Liver (tissue), 9 donors: ENCODE results near the gene PRKN. TPM values are rescaled to one million over a fixed set of nuclear protein-coding genes. Genes with fewer than 3 reads are reported as not detected.

Source experiments
- DNase-seq: peaks from one replicate; pipeline ENCODE4 v3.0.0-alpha.2; 2017; ENCODE audit warnings: low spot score
- H3K27ac ChIP-seq, 2 donors: one replicate each; pipeline ENCODE4 v1.7.0; 2013; ENCODE audit warnings: inconsistent platforms in 2 of 2, low read length in 2 of 2, control low read depth in 1 of 2, low read depth in 1 of 2, mild to moderate bottlenecking in 1 of 2
- H3K27me3 ChIP-seq, 4 donors: one replicate each; pipeline versions ENCODE4 v1.6.1 to v1.7.0; 2013; ENCODE audit warnings: low read length in 3 of 4, inconsistent platforms in 1 of 4, mild to moderate bottlenecking in 1 of 4, moderate library complexity in 1 of 4; ENCODE audit not compliant: control insufficient read depth in 4 of 4, insufficient read depth in 4 of 4
- H3K36me3 ChIP-seq, 4 donors: one replicate each; pipeline versions ENCODE4 v1.6.1 to v1.7.0; 2013; ENCODE audit warnings: low read length in 3 of 4, mild to moderate bottlenecking in 3 of 4, low read depth in 1 of 4, moderate library complexity in 1 of 4; ENCODE audit not compliant: control insufficient read depth in 4 of 4, insufficient read depth in 3 of 4
- H3K4me1 ChIP-seq, 4 donors: one replicate each; pipeline versions ENCODE4 v1.6.1 to v1.7.0; 2013; ENCODE audit warnings: low read length in 3 of 4, mild to moderate bottlenecking in 3 of 4, moderate library complexity in 1 of 4; ENCODE audit not compliant: control insufficient read depth in 4 of 4, insufficient read depth in 4 of 4
- H3K4me3 ChIP-seq, 3 donors: one replicate each; pipeline versions ENCODE4 v1.6.1 to v1.7.0; 2013; ENCODE audit warnings: low read length in 3 of 3, control low read depth in 1 of 3, low read depth in 1 of 3, mild to moderate bottlenecking in 1 of 3
- H3K9ac ChIP-seq, 2 donors: one replicate each; pipeline ENCODE4 v1.7.0; 2013; ENCODE audit warnings: low read length in 2 of 2, mild to moderate bottlenecking in 2 of 2, moderate library complexity in 2 of 2, control low read depth in 1 of 2, low read depth in 1 of 2
- H3K9me3 ChIP-seq, 4 donors: one replicate each; pipeline versions ENCODE4 v1.6.1 to v1.7.0; 2013; ENCODE audit warnings: low read length in 3 of 4; ENCODE audit not compliant: control insufficient read depth in 4 of 4
- ATF3 ChIP-seq: IDR thresholded peaks from 2 replicates; pipeline ENCODE4 v1.6.1; 2016; ENCODE audit warnings: antibody characterized with exemption
- EGR1 ChIP-seq, 2 donors: IDR thresholded peaks; 2 replicates each; pipeline ENCODE4 v1.6.1; 2016 to 2018; ENCODE audit warnings: antibody characterized with exemption in 2 of 2, low read depth in 2 of 2
- FOXA1 ChIP-seq: IDR thresholded peaks from 2 replicates; pipeline ENCODE4 v1.6.1; 2016; ENCODE audit warnings: antibody characterized with exemption
- FOXA2 ChIP-seq: IDR thresholded peaks from 2 replicates; pipeline ENCODE4 v1.6.1; 2016; ENCODE audit warnings: antibody characterized with exemption
- GABPA ChIP-seq, 2 donors: IDR thresholded peaks in 1 of 2; conservative IDR thresholded peaks in 1 of 2; 2 replicates each; pipeline ENCODE4 v1.6.1; 2016; ENCODE audit warnings: antibody characterized with exemption in 2 of 2, mild to moderate bottlenecking in 1 of 2, moderate library complexity in 1 of 2
- HNF4A ChIP-seq, 2 donors: conservative IDR thresholded peaks; 2 replicates each; pipeline ENCODE4 v1.6.1; 2016; ENCODE audit warnings: antibody characterized with exemption in 2 of 2, mild to moderate bottlenecking in 2 of 2
- HNF4G ChIP-seq: IDR thresholded peaks from 2 replicates; pipeline ENCODE4 v1.6.1; 2016; ENCODE audit warnings: antibody characterized with exemption
- JUND ChIP-seq, 2 donors: IDR thresholded peaks; 2 replicates each; pipeline ENCODE4 v1.6.1; 2016; ENCODE audit warnings: antibody characterized with exemption in 2 of 2
- MAX ChIP-seq: IDR thresholded peaks from 2 replicates; pipeline ENCODE4 v1.6.1; 2016; ENCODE audit warnings: antibody characterized with exemption
- NR2F2 ChIP-seq: IDR thresholded peaks from 2 replicates; pipeline ENCODE4 v1.6.1; 2016; ENCODE audit warnings: antibody characterized with exemption
- RAD21 ChIP-seq, 2 donors: IDR thresholded peaks; 2 replicates each; pipeline ENCODE4 v1.6.1; 2016; ENCODE audit warnings: antibody characterized with exemption in 2 of 2, mild to moderate bottlenecking in 2 of 2
- REST ChIP-seq: IDR thresholded peaks from 2 replicates; pipeline ENCODE4 v1.6.1; 2016; ENCODE audit warnings: antibody characterized with exemption, mild to moderate bottlenecking
- RXRA ChIP-seq, 2 donors: IDR thresholded peaks; 2 replicates each; pipeline ENCODE4 v1.6.1; 2017 to 2018; ENCODE audit warnings: antibody characterized with exemption in 2 of 2, mild to moderate bottlenecking in 1 of 2
- SP1 ChIP-seq: IDR thresholded peaks from 2 replicates; pipeline ENCODE4 v1.6.1; 2018; ENCODE audit warnings: antibody characterized with exemption, mild to moderate bottlenecking
- TAF1 ChIP-seq: conservative IDR thresholded peaks from 2 replicates; pipeline ENCODE4 v1.6.1; 2016; ENCODE audit warnings: antibody characterized with exemption, mild to moderate bottlenecking
- YY1 ChIP-seq: IDR thresholded peaks from 2 replicates; pipeline ENCODE4 v1.6.1; 2016; ENCODE audit warnings: antibody characterized with exemption, mild to moderate bottlenecking
- ZBTB33 ChIP-seq: IDR thresholded peaks from 2 replicates; pipeline ENCODE4 v1.6.1; 2016; ENCODE audit warnings: antibody characterized with exemption
- WGBS: extraction: QIAGEN DNeasy Blood & Tissue Kit; methylation state at CpG from one replicate; pipeline ENCODE4 v1.1.7; 2013; 5-methylcytosine and 5-hydroxymethylcytosine counted together
- polyA plus RNA-seq, 2 donors: library from polyadenylated mRNA; stranded (reverse) in 1 of 2; unstranded in 1 of 2; fragments of 200-250 nt in 1 of 2; fragments of >200 nt in 1 of 2; fragmentation: Nextera tagmentation in 1 of 2; extraction: Ambion mirVana in 1 of 2; gene quantifications; one replicate each; pipeline versions ENCODE4 v1.2.1 to v1.2.3, GENCODE V29; 2013 to 2015
- total RNA-seq, 2 donors: library from RNA; depleted of rRNA; stranded (reverse); fragments of >200 nt; gene quantifications; one replicate each; pipeline ENCODE4 v1.2.3, GENCODE V29; 2014
- TF ChIP-seq, protein P1 (sequence below): fragments of 150-350 bp; IDR thresholded peaks from 2 replicates; pipeline ENCODE4 v1.5.1; 2017; ENCODE audit warnings: improper control_type of control experiment, low read depth, low read length; ENCODE audit not compliant: missing input control
- donor health status: healthy.
- donor health status: healthy.
- donor health status: healthy.
- donor health status: healthy.
- donor health status: healthy.

The PRKN gene
- total and polyA plus RNA-seq, 4 donors: 0.47 to 4.1 (median 3.2) TPM

- Histone ChIP-seq H3K9me3 (no peaks in the 10 kb centered on the region), H3K4me1 (no peaks in the 10 kb centered on the region), H3K27me3 (no peaks in the 10 kb centered on the region), H3K27ac (no peak overlapping the region), H3K9ac (no peak overlapping the region), H3K4me3 (no peak overlapping the region), H3K36me3 (no peaks in the 10 kb centered on the region)
- WGBS: 80% methylated on average over 4 of the region's 4 CpGs
- DNase-seq: no peak
- TF ChIP-seq FOXA2: no peak
- no peak for TF ChIP-seq TAF1
- TF ChIP-seq NR2F2: no peak
- TF ChIP-seq YY1: no peak
Observed at GRCh38 chr6:161341638-161342037, 1385.9 kb downstream of the PRKN start.

DNA sequence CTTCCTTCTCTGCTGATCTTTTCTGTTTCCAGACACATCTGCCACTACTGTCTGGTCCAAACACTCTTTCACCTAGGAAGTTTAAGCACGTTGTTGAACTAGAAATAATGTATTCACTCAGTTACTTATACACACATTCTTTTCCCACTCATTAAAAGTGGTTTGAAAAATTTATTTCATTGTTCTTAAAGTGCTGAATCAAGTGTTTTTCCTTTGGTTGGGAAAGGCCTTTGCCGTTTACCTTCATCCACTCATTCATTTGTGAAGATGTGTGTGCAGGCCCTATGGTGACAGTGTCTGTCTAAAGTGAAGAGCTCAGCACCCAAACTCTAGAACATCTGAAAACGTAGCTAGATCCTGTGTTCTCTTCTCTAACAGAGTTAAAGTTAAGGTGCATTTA, 1389.6 kb downstream of the PRKN start:
- no peak overlapping the region for H3K4me3 ChIP-seq
- DNase-seq: no peak
- WGBS: 84% methylated on average over 3 of the region's 3 CpGs
- no peaks in the 10 kb centered on the region for H3K27me3 ChIP-seq
- no peaks in the 10 kb centered on the region for H3K9me3 ChIP-seq
- H3K36me3 ChIP-seq: no peaks in the 10 kb centered on the region
- H3K4me1 ChIP-seq: no peaks in the 10 kb centered on the region
- no peak overlapping the region for H3K27ac ChIP-seq
- no peak overlapping the region for H3K9ac ChIP-seq
- TF ChIP-seq SP1 (no peak), MAX (no peak), HNF4A (conservative IDR thresholded peaks at IDR 0.05) (no peak), RXRA (IDR thresholded peaks at IDR 0.05) (no peak), YY1 (no peak), FOXA2 (no peak), ZBTB33 (no peak), TAF1 (no peak), ATF3 (no peak), GABPA (IDR thresholded peaks at IDR 0.05 in 1 of 2, conservative IDR thresholded peaks at IDR 0.05 in 1 of 2) (no peak), HNF4G (no peak), RAD21 (IDR thresholded peaks at IDR 0.05) (no peak), JUND (IDR thresholded peaks at IDR 0.05) (no peak), REST (no peak), EGR1 (IDR thresholded peaks at IDR 0.05; ENCODE audit: low read depth in 2 of 2) (no peak), FOXA1 (no peak), NR2F2 (no peak)
- TF ChIP-seq, protein P1, sequence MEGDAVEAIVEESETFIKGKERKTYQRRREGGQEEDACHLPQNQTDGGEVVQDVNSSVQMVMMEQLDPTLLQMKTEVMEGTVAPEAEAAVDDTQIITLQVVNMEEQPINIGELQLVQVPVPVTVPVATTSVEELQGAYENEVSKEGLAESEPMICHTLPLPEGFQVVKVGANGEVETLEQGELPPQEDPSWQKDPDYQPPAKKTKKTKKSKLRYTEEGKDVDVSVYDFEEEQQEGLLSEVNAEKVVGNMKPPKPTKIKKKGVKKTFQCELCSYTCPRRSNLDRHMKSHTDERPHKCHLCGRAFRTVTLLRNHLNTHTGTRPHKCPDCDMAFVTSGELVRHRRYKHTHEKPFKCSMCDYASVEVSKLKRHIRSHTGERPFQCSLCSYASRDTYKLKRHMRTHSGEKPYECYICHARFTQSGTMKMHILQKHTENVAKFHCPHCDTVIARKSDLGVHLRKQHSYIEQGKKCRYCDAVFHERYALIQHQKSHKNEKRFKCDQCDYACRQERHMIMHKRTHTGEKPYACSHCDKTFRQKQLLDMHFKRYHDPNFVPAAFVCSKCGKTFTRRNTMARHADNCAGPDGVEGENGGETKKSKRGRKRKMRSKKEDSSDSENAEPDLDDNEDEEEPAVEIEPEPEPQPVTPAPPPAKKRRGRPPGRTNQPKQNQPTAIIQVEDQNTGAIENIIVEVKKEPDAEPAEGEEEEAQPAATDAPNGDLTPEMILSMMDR: no peak
